OCI-LY3 (cell line): Measurements from ENCODE around the gene NEO1.

Experiments used
- H2AFZ ChIP-seq: fragments of 200-600, 300-600 bp; shearing (Covaris generic); 2 replicates; pipeline ENCODE4 v1.6.0; 2014; ENCODE audit warnings: antibody characterized with exemption, low read depth, low read length
- H3K27ac ChIP-seq: fragments of 200-600, 300-600 bp; sonication (generic); 2 replicates; pipeline ENCODE4 v1.5.1; 2014; ENCODE audit warnings: mild to moderate bottlenecking, low read length, moderate library complexity, mixed read lengths
- H3K27me3 ChIP-seq: fragments of 200-600, 300-600 bp; sonication (generic); 2 replicates; pipeline ENCODE4 v1.6.1; 2014; ENCODE audit warnings: low read depth, low read length, mixed read lengths
- H3K36me3 ChIP-seq: fragments of 200-600, 300-600 bp; sonication (generic); replicated peaks from 2 replicates; pipeline ENCODE3; 2014; ENCODE audit warnings: low read depth, low read length, mixed read lengths
- H3K4me1 ChIP-seq: fragments of 300-600, 200-600 bp; sonication (generic); 2 replicates; pipeline ENCODE4 v1.6.1; 2014; ENCODE audit warnings: low read length, mixed read lengths
- H3K4me2 ChIP-seq: fragments of 200-600, 300-600 bp; sonication (generic); 2 replicates; pipeline ENCODE4 v1.6.1; 2014; ENCODE audit warnings: low read length, mixed read lengths
- H3K4me3 ChIP-seq: fragments of 300-600, 200-600 bp; sonication (generic); 2 replicates; pipeline ENCODE4 v1.5.1; 2014; ENCODE audit warnings: antibody characterized with exemption, mild to moderate bottlenecking, low read length, moderate library complexity
- H3K79me2 ChIP-seq: fragments of 300-600, 200-600 bp; shearing (Covaris generic); 2 replicates; pipeline ENCODE4 v1.6.1; 2014; ENCODE audit warnings: mild to moderate bottlenecking, low read length, mixed read lengths
- H3K9ac ChIP-seq: fragments of 300-600, 200-600 bp; shearing (Covaris generic); 2 replicates; pipeline ENCODE4 v1.6.0; 2014; ENCODE audit warnings: mild to moderate bottlenecking, low read length, moderate library complexity
- H3K9me3 ChIP-seq: fragments of 200-600, 300-600 bp; shearing (Covaris generic); 2 replicates; pipeline ENCODE4 v1.6.1; 2014; ENCODE audit warnings: low read length, mixed read lengths; ENCODE audit not compliant: insufficient read depth
- H4K20me1 ChIP-seq: fragments of 200-600, 300-600 bp; sonication (generic); 2 replicates; pipeline ENCODE4 v1.6.1; 2016; ENCODE audit warnings: low read length, mixed read lengths; ENCODE audit not compliant: insufficient read depth
- CTCF ChIP-seq: fragments of 200-600, 300-600 bp; sonication (generic); IDR thresholded peaks from 2 replicates; pipeline ENCODE4 v1.5.1; 2014; ENCODE audit warnings: antibody characterized with exemption, low read length, low read depth
- EZH2phosphoT487 ChIP-seq: fragments of 200-600 bp; shearing (Covaris generic); IDR thresholded peaks from 2 replicates; pipeline ENCODE4 v1.6.1; 2018; ENCODE audit warnings: antibody characterized with exemption, mixed run types, low read depth

NEO1 gene

GRCh38 chr15:73139041-73139743 lies 86.9 kb downstream of the NEO1 start:
- TF ChIP-seq EZH2phosphoT487 (no peak), CTCF (no peak)
- no peaks in the 10 kb centered on the region for H3K36me3 ChIP-seq
- H3K4me1 ChIP-seq = peaks cover 33% of the 10 kb centered on the region

GRCh38 chr15:73139744-73140553 lies 87.7 kb downstream of the NEO1 start:
- no peaks in the 10 kb centered on the region for H3K36me3 ChIP-seq
- H3K27ac ChIP-seq = no peak overlapping the region
- peaks cover 36% of the 10 kb centered on the region for H3K4me1 ChIP-seq
- TF ChIP-seq CTCF (no peak), EZH2phosphoT487 (no peak)
- no peak overlapping the region for H3K9ac ChIP-seq
- H3K79me2 ChIP-seq = no peaks in the 10 kb centered on the region
- no peaks in the 10 kb centered on the region for H3K9me3 ChIP-seq
- no peak overlapping the region for H3K4me2 ChIP-seq
- H2AFZ ChIP-seq = no peak overlapping the region
- H3K4me3 ChIP-seq = no peak overlapping the region
- no peaks in the 10 kb centered on the region for H3K27me3 ChIP-seq
- no peaks in the 10 kb centered on the region for H4K20me1 ChIP-seq

More at GRCh38 chr15:73139041-73139743, 86.9 kb downstream of the NEO1 start:
- Histone ChIP-seq H3K27me3 (no peaks in the 10 kb centered on the region), H3K9me3 (no peaks in the 10 kb centered on the region), H3K4me3 (no peak overlapping the region), H3K27ac (no peak overlapping the region), H3K9ac (no peak overlapping the region), H2AFZ (no peak overlapping the region), H4K20me1 (no peaks in the 10 kb centered on the region), H3K4me2 (no peak overlapping the region), H3K79me2 (no peaks in the 10 kb centered on the region)

- no peaks in the 10 kb centered on the region for H3K79me2 ChIP-seq
Measured at GRCh38 chr15:73141216-73141900, 89.1 kb downstream of the NEO1 start.

More at GRCh38 chr15:73141216-73141900, 89.1 kb downstream of the NEO1 start:
- Histone ChIP-seq H3K9me3 (no peaks in the 10 kb centered on the region), H4K20me1 (no peaks in the 10 kb centered on the region), H3K4me3 (peak overlapping the region; percentile 61; the same call in 1 of the 2 replicates), H3K27me3 (no peaks in the 10 kb centered on the region), H3K4me2 (peak overlapping the region; percentile 72), H2AFZ (peak overlapping the region; percentile 94), H3K27ac (peak overlapping the region; percentile 93), H3K36me3 (no peaks in the 10 kb centered on the region), H3K4me1 (peaks cover 36% of the 10 kb centered on the region), H3K9ac (peak overlapping the region; percentile 60; the same call in 1 of the 2 replicates)
- TF ChIP-seq CTCF (no peak), EZH2phosphoT487 (no peak)
